Measurements from ENCODE around the gene OSCP1. TPM values are rescaled to one million over a fixed set of nuclear protein-coding genes. Genes with fewer than 3 reads are reported as not detected.
"Not testable (repeated sequence)": the region's sequence is repeated elsewhere in the genome, so short reads cannot be mapped to it uniquely, and the experiment has no call there.

OSCP1 gene, protein sequence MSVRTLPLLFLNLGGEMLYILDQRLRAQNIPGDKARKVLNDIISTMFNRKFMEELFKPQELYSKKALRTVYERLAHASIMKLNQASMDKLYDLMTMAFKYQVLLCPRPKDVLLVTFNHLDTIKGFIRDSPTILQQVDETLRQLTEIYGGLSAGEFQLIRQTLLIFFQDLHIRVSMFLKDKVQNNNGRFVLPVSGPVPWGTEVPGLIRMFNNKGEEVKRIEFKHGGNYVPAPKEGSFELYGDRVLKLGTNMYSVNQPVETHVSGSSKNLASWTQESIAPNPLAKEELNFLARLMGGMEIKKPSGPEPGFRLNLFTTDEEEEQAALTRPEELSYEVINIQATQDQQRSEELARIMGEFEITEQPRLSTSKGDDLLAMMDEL
- total RNA-seq, result 5.2 TPM

DNA sequence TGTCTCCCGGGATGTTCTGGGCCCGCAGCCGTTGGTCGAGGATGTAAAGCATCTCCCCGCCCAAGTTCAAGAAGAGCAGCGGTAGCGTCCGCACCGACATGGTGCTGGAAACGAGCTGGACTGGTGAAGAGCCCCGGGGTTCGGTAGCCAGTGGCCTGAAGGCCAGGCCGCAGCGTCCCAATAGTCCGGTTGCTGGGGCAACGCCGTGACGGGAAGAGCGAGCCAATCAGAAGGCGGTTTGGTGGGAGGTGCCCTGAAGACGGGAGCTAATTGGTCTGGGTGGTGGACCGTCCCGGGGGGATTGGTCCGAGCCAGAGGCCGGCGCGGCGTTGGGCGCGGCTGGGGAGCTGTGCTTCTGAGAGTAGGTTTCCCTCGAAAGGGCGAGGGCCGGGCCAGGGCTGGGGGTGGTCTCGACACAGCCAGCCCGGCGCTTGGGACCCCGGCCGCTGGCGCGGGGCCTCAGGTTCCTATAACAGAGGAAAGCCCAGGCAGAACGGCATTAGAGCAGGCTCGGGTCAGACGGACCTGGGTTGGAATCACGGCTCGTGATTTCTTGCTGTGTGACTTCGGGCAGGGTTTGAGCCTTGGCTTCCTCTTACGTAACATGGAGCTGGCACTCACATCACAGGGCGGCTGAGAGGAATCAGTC, at the start of gene OSCP1:
TSS of gene OSCP1 (minus strand) at position 182 of the 649 bp plus-strand sequence. CDS start at position 100, 82 bp downstream.
- Histone ChIP-seq H3K27me3 (no peaks in the 10 kb centered on the region), H3K4me1 (peaks cover 25% of the 10 kb centered on the region), H3K4me3 (peak within 1 kb of the TSS; percentile 57 to 62), H3K36me3 (peaks cover 0 to 7% of the 10 kb centered on the region in 2 donors), H3K27ac (peak within 1 kb of the TSS; percentile 96), H3K9me3 (no peaks in the 10 kb centered on the region)
- DNase-seq (ENCODE audit: extremely low spot score in 2 of 2), result peak in 1 of 2 donors; percentile 98
- peak; percentile 93 to 99 for TF ChIP-seq POLR2AphosphoS5 (IDR thresholded peaks at IDR 0.05; ENCODE audit: insufficient read depth in 1 of 2, low read depth in 1 of 2)
- TF ChIP-seq, protein P1, sequence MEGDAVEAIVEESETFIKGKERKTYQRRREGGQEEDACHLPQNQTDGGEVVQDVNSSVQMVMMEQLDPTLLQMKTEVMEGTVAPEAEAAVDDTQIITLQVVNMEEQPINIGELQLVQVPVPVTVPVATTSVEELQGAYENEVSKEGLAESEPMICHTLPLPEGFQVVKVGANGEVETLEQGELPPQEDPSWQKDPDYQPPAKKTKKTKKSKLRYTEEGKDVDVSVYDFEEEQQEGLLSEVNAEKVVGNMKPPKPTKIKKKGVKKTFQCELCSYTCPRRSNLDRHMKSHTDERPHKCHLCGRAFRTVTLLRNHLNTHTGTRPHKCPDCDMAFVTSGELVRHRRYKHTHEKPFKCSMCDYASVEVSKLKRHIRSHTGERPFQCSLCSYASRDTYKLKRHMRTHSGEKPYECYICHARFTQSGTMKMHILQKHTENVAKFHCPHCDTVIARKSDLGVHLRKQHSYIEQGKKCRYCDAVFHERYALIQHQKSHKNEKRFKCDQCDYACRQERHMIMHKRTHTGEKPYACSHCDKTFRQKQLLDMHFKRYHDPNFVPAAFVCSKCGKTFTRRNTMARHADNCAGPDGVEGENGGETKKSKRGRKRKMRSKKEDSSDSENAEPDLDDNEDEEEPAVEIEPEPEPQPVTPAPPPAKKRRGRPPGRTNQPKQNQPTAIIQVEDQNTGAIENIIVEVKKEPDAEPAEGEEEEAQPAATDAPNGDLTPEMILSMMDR (IDR thresholded peaks at IDR 0.05), result no peak
- TF ChIP-seq POLR2A (IDR thresholded peaks at IDR 0.05), result peak; percentile 66 to 93
- intact Hi-C loops (cut with DNase I), result no loop called here

DNA sequence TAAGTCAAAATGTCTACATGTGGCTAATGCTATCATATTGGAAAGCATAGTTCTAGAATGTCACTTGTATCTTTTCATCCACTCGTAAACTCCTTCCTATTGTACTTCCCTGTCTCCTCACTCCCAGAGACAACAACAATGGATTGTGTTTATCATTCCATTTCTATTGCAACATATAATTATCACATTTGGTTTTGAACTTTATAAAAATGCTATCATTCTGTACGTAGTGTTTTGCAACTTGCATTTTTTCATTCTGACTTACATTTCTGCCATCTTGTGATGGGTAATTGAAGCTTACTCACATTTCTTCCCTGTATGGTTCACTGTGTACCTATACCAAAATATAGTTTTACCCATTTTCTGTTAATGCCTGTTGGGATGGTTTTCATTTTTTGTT, 47.0 kb upstream of the OSCP1 start:
- TF ChIP-seq, protein P1 (IDR thresholded peaks at IDR 0.05), result no peak
- TF ChIP-seq POLR2A (IDR thresholded peaks at IDR 0.05) (no peak), POLR2AphosphoS5 (IDR thresholded peaks at IDR 0.05; ENCODE audit: insufficient read depth in 1 of 2, low read depth in 1 of 2) (no peak)
- Histone ChIP-seq H3K4me3 (no peak overlapping the region), H3K9me3 (no peaks in the 10 kb centered on the region), H3K4me1 (no peaks in the 10 kb centered on the region), H3K36me3 (no peaks in the 10 kb centered on the region), H3K27me3 (no peaks in the 10 kb centered on the region), H3K27ac (no peak overlapping the region)
- intact Hi-C loops (cut with DNase I), result no loop called here
- DNase-seq (ENCODE audit: extremely low spot score in 2 of 2), result no peak

DNA sequence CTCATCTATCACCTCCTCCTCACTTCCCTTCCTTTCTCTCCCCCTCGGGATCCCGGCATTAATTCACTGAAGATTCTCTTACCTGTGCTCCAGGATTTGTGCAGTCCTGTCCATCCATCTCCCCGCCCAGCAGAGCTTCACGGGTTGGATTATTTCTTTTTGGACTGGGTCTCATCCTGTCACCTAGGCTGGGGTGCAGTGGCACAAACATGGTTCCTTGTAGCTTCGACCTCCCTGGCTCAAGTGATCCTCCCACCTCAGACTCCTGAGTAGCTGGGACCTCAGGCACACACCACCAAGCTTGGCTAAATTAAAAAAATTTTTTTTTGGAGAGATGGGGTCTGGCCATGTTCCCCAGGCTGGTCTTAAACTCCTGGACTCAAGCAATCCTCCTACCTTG, 44.7 kb upstream of the OSCP1 start:
- H3K27ac ChIP-seq, result no peak overlapping the region
- TF ChIP-seq, protein P1 (IDR thresholded peaks at IDR 0.05), result no peak
- TF ChIP-seq POLR2AphosphoS5 (IDR thresholded peaks at IDR 0.05; ENCODE audit: insufficient read depth in 1 of 2, low read depth in 1 of 2) (no peak), POLR2A (IDR thresholded peaks at IDR 0.05) (no peak)

GRCh38 chr1:36493524-36493923, 43.3 kb upstream of the OSCP1 start:
- Histone ChIP-seq H3K4me3 (no peak overlapping the region), H3K27me3 (no peaks in the 10 kb centered on the region), H3K27ac (no peak overlapping the region), H3K9me3 (no peaks in the 10 kb centered on the region), H3K4me1 (no peaks in the 10 kb centered on the region), H3K36me3 (no peaks in the 10 kb centered on the region)
- intact Hi-C loops (cut with DNase I), result no loop called here
- no peak for TF ChIP-seq POLR2AphosphoS5 (IDR thresholded peaks at IDR 0.05; ENCODE audit: insufficient read depth in 1 of 2, low read depth in 1 of 2)
- no peak for DNase-seq (ENCODE audit: extremely low spot score in 2 of 2)

More for the DNA sequence above, 44.7 kb upstream of the OSCP1 start:
- no peaks in the 10 kb centered on the region for H3K27me3 ChIP-seq
- no peaks in the 10 kb centered on the region for H3K36me3 ChIP-seq
- intact Hi-C loops (cut with DNase I), result no loop called here
- H3K4me3 ChIP-seq, result no peak overlapping the region
- H3K4me1 ChIP-seq, result no peaks in the 10 kb centered on the region
- no peak for DNase-seq (ENCODE audit: extremely low spot score in 2 of 2)
- H3K9me3 ChIP-seq, result no peaks in the 10 kb centered on the region

DNA sequence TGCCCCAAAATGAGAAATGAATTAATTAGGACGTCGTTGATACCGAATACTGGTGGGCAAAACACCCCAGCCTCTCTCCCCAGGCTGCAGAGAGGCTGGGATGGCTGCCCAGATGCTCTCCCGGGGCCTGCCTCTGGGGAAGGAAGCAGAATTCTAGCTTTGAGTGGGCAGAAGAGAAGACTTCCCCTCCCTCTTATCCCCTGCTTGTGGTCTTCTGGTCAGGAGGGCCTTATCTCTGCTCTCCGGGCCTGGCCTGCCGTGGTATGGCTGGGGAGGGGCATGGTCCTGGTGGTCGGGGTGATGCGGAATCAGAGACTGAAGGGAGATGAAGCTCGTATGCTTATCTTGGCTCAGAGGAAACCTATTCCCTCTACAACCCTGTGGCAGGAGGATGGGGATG, 42.2 kb upstream of the OSCP1 start:
- intact Hi-C loops (cut with DNase I), result no loop called here
- Histone ChIP-seq H3K9me3 (no peaks in the 10 kb centered on the region), H3K4me3 (no peak overlapping the region), H3K27ac (no peak overlapping the region), H3K27me3 (no peaks in the 10 kb centered on the region), H3K4me1 (no peaks in the 10 kb centered on the region), H3K36me3 (no peaks in the 10 kb centered on the region)
- TF ChIP-seq POLR2A (IDR thresholded peaks at IDR 0.05) (no peak), POLR2AphosphoS5 (IDR thresholded peaks at IDR 0.05; ENCODE audit: insufficient read depth in 1 of 2, low read depth in 1 of 2) (no peak)
- TF ChIP-seq, protein P1 (IDR thresholded peaks at IDR 0.05), result no peak
- DNase-seq (ENCODE audit: extremely low spot score in 2 of 2), result no peak

DNA sequence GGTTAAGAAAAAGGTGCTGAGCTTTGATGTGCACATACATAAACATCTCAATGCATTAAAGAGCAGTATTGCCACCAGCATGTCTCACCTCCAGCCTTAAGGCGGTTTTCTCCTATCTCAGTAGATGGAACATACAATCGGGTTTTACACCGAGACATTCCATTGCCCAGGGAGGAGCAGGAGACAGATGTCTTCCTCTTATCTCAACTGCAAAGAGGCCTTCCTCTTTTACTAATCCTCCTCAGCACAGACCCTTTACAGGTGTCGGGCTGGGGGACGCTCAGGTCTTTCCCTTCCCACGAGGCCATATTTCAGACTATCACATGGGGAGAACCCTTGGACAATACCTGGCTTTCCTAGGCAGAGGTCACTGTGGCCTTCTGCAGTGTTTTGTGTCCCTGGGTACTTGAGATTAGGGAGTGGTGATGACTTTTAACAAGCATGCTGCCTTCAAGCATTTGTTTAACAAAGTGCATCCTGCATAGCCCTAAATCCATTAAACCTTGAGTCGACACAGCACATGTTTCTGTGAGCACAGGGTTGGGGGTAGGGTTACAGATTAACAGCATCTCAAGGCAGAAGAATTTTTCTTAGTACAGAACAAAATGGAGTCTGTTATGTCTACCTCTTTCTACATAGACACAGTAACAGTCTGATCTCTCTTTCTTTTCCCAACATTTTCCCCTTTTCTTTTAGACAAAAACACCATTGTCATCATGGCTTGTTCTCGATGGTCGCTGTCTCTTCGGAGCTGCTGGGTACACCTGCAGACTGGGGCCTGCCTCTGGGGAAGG, 39.2 kb upstream of the OSCP1 start:
- H3K9me3 ChIP-seq; DNase-seq (ENCODE audit: extremely low spot score in 2 of 2); H3K4me1 ChIP-seq; H3K27me3 ChIP-seq; H3K4me3 ChIP-seq; H3K27ac ChIP-seq; H3K36me3 ChIP-seq; intact Hi-C loops (cut with DNase I): not testable (repeated sequence)

Data from vagina (tissue), 2 donors.